BE2C (cell line): ENCODE measurements around the gene PRIMA1.

ENCODE experiments used
- DNase-seq: peaks from one replicate; pipeline ENCODE4 v3.0.0-alpha.2; 2020
- H3K27me3 ChIP-seq: fragments of 250-450 bp; sonication (Bioruptor Pico); 2 replicates; pipeline ENCODE4 v1.5.1; 2020; ENCODE audit warnings: mild to moderate bottlenecking
- H3K36me3 ChIP-seq: fragments of 250-450 bp; sonication (Bioruptor Pico); 2 replicates; pipeline ENCODE4 v1.5.1; 2020; ENCODE audit warnings: mild to moderate bottlenecking
- H3K4me1 ChIP-seq: fragments of 250-450 bp; sonication (Bioruptor Pico); 2 replicates; pipeline ENCODE4 v1.5.1; 2020
- H3K4me3 ChIP-seq: 2 replicates; pipeline ENCODE4 v1.5.1; 2011; ENCODE audit warnings: low read depth, low read length
- H3K9me3 ChIP-seq: fragments of 250-450 bp; sonication (Bioruptor Pico); 2 replicates; pipeline ENCODE4 v1.5.1; 2020
- TF ChIP-seq, protein P1 (sequence below): IDR thresholded peaks from 2 replicates; pipeline ENCODE4 v1.5.1; 2012; ENCODE audit warnings: mild to moderate bottlenecking, low read depth, low read length

The PRIMA1 gene

GRCh38 chr14:93720076-93720815, 68.0 kb downstream of the PRIMA1 start:
- no peak for DNase-seq
- Histone ChIP-seq H3K4me3 (no peak overlapping the region), H3K27me3 (no peaks in the 10 kb centered on the region), H3K9me3 (no peaks in the 10 kb centered on the region), H3K36me3 (peaks cover 3% of the 10 kb centered on the region; the same call in 1 of the 2 replicates), H3K4me1 (no peaks in the 10 kb centered on the region)
- TF ChIP-seq, protein P1, sequence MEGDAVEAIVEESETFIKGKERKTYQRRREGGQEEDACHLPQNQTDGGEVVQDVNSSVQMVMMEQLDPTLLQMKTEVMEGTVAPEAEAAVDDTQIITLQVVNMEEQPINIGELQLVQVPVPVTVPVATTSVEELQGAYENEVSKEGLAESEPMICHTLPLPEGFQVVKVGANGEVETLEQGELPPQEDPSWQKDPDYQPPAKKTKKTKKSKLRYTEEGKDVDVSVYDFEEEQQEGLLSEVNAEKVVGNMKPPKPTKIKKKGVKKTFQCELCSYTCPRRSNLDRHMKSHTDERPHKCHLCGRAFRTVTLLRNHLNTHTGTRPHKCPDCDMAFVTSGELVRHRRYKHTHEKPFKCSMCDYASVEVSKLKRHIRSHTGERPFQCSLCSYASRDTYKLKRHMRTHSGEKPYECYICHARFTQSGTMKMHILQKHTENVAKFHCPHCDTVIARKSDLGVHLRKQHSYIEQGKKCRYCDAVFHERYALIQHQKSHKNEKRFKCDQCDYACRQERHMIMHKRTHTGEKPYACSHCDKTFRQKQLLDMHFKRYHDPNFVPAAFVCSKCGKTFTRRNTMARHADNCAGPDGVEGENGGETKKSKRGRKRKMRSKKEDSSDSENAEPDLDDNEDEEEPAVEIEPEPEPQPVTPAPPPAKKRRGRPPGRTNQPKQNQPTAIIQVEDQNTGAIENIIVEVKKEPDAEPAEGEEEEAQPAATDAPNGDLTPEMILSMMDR, result no peak

GRCh38 chr14:93719256-93719655, 69.0 kb downstream of the PRIMA1 start:
- H3K27me3 ChIP-seq, result no peaks in the 10 kb centered on the region
- H3K9me3 ChIP-seq, result no peaks in the 10 kb centered on the region
- no peak overlapping the region for H3K4me3 ChIP-seq
- H3K4me1 ChIP-seq, result no peaks in the 10 kb centered on the region
- TF ChIP-seq, protein P1, result no peak
- DNase-seq, result no peak
- H3K36me3 ChIP-seq, result peaks cover 3% of the 10 kb centered on the region; the same call in 1 of the 2 replicates

GRCh38 chr14:93717668-93718320, 70.5 kb downstream of the PRIMA1 start:
- Histone ChIP-seq H3K9me3 (no peaks in the 10 kb centered on the region), H3K4me1 (no peaks in the 10 kb centered on the region), H3K4me3 (no peak overlapping the region), H3K36me3 (peaks cover 3% of the 10 kb centered on the region; the same call in 1 of the 2 replicates), H3K27me3 (no peaks in the 10 kb centered on the region)
- TF ChIP-seq, protein P1, result no peak
- no peak for DNase-seq

GRCh38 chr14:93716746-93717667, 71.3 kb downstream of the PRIMA1 start:
- H3K27me3 ChIP-seq, result no peaks in the 10 kb centered on the region
- TF ChIP-seq, protein P1, result no peak

GRCh38 chr14:93716002-93716745, 72.1 kb downstream of the PRIMA1 start:
- peaks cover 3% of the 10 kb centered on the region; the same call in 1 of the 2 replicates for H3K36me3 ChIP-seq
- H3K27me3 ChIP-seq, result no peaks in the 10 kb centered on the region
- H3K4me3 ChIP-seq, result no peak overlapping the region
- no peaks in the 10 kb centered on the region for H3K9me3 ChIP-seq
- H3K4me1 ChIP-seq, result no peaks in the 10 kb centered on the region
- DNase-seq, result no peak
- TF ChIP-seq, protein P1, result no peak

More at GRCh38 chr14:93716746-93717667, 71.3 kb downstream of the PRIMA1 start:
- no peak for DNase-seq
- Histone ChIP-seq H3K36me3 (peaks cover 3% of the 10 kb centered on the region; the same call in 1 of the 2 replicates), H3K9me3 (no peaks in the 10 kb centered on the region), H3K4me3 (no peak overlapping the region), H3K4me1 (no peaks in the 10 kb centered on the region)
